PC-3 (cell line): ENCODE measurements around the gene HDAC4. TPM values are rescaled to one million over a fixed set of nuclear protein-coding genes. Genes with fewer than 3 reads are reported as not detected.

ENCODE experiments used
- ATAC-seq: fragments of 200-7000 bp; cut with Tn5 transposase; 2 replicates; pipeline ENCODE4 v1.9.1; 2020; ENCODE audit warnings: mild to moderate bottlenecking, moderate library complexity
- BruUV-seq: library from RNA; stranded (reverse); fragments of 400-500 nt; replicated peaks from 2 replicates; lab custom pipeline; 2021; lab: Mats Ljungman, UMichigan
- CTCF ChIA-PET: fragments of 300-600 bp; sonication (Branson Sonifier 250); formaldehyde crosslinking; loops from one replicate; lab custom pipeline; 2022; ENCODE audit warnings: antibody characterized with exemption; lab: Charles Lee
- POLR2A ChIA-PET: fragments of 300-600 bp; sonication (Branson Sonifier 250); formaldehyde crosslinking; loops from one replicate; lab custom pipeline; 2022; ENCODE audit warnings: antibody characterized with exemption; ENCODE audit not compliant: unreplicated experiment; lab: Charles Lee
- DNase-seq: peaks from one replicate; pipeline ENCODE4 v3.0.0-alpha.2; 2015
- H2AFZ ChIP-seq: fragments of 300-600 bp; sonication (generic); 2 replicates; pipeline ENCODE4 v1.6.0; 2016; ENCODE audit warnings: antibody characterized with exemption, low read length
- H3F3A ChIP-seq: fragments of 300-600 bp; sonication (generic); one replicate; pipeline ENCODE4 v1.6.0; 2017; ENCODE audit warnings: antibody characterized with exemption, low read length, control low read depth, mild to moderate bottlenecking; ENCODE audit not compliant: unreplicated experiment
- H3K27ac ChIP-seq: fragments of 300-600 bp; sonication (generic); 2 replicates; pipeline ENCODE4 v1.5.1; 2016; ENCODE audit warnings: mild to moderate bottlenecking, low read length
- H3K27me3 ChIP-seq: fragments of 300-600 bp; sonication (generic); 2 replicates; pipeline ENCODE4 v1.6.1; 2016; ENCODE audit warnings: low read length, mixed read lengths
- H3K36me3 ChIP-seq: fragments of 300-600 bp; sonication (generic); 2 replicates; pipeline ENCODE4 v1.6.1; 2016; ENCODE audit warnings: low read depth, mixed run types, low read length, mixed read lengths
- H3K4me1 ChIP-seq: fragments of 300-600 bp; sonication (generic); 2 replicates; pipeline ENCODE4 v1.5.1; 2016; ENCODE audit warnings: low read length; ENCODE audit not compliant: insufficient read depth
- H3K4me2 ChIP-seq: fragments of 300-600 bp; sonication (generic); 2 replicates; pipeline ENCODE4 v1.6.0; 2016; ENCODE audit warnings: low read length
- H3K4me3 ChIP-seq: fragments of 300-600 bp; sonication (generic); 2 replicates; pipeline ENCODE4 v1.5.1; 2016; ENCODE audit warnings: mild to moderate bottlenecking, low read length, mixed read lengths
- H3K79me2 ChIP-seq: fragments of 300-600 bp; sonication (generic); 2 replicates; pipeline ENCODE4 v1.6.1; 2017; ENCODE audit warnings: low read length, mixed read lengths
- H3K9ac ChIP-seq: fragments of 300-600 bp; sonication (generic); 2 replicates; pipeline ENCODE4 v1.6.0; 2016; ENCODE audit warnings: mild to moderate bottlenecking, low read length
- H3K9me2 ChIP-seq: fragments of 300-600 bp; sonication (generic); replicated peaks from 2 replicates; pipeline ENCODE4 v1.6.1; 2016; ENCODE audit warnings: mixed run types, low read length, mixed read lengths
- H3K9me3 ChIP-seq: fragments of 300-600 bp; sonication (generic); 2 replicates; pipeline ENCODE4 v1.6.1; 2016; ENCODE audit warnings: low read length, mixed read lengths
- H4K20me1 ChIP-seq: fragments of 300-600 bp; sonication (generic); 2 replicates; pipeline ENCODE4 v1.6.1; 2016; ENCODE audit warnings: low read length, mixed read lengths
- EZH2 ChIP-seq: fragments of 300-600 bp; sonication (generic); IDR thresholded peaks from one replicate; pipeline ENCODE4 v1.6.1; 2017; ENCODE audit warnings: antibody characterized with exemption, mild to moderate bottlenecking, low read length; ENCODE audit not compliant: unreplicated experiment
- EZH2phosphoT487 ChIP-seq: fragments of 300-600 bp; sonication (generic); IDR thresholded peaks from 2 replicates; pipeline ENCODE4 v1.6.1; 2018; ENCODE audit warnings: mild to moderate bottlenecking, antibody characterized with exemption, low read length, borderline replicate concordance
- intact Hi-C: fragments of 100-400 bp; cut with micrococcal nuclease; formaldehyde crosslinking; loops from 2 replicates; pipeline ENCODE4 v1.9.0; 2023
- total RNA-seq: library from RNA; depleted of rRNA; stranded (reverse); fragments of >200 nt; gene quantifications from 2 replicates; pipeline ENCODE4 v1.2.3, GENCODE V29; 2014
- TF ChIP-seq, protein P1 (sequence below): fragments of 300-600 bp; sonication (generic); conservative IDR thresholded peaks from 2 replicates; pipeline ENCODE4 v1.5.1; 2017; ENCODE audit warnings: antibody characterized with exemption, low read depth, mild to moderate bottlenecking, low read length

HDAC4 gene
- total RNA-seq, 1 experiment from 2014 or later = 8.5 TPM

DNA sequence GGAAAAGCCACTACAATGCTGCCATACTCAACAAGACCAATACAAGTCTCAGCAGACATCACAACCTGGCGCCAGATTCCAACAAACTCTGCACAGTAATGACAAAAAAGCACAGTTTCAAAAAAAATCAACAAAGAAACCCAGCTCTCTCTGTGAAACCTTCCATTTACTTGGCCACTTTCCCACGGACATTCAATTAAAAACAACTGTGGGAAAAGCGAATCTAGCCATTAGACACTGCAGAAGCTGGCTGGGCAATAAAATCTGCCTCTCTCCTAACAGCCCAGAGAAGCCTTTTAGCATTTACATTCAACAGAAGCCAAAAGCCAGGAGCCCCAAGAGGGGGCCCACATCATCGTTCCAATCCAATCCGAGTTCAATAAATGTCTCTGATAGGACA lies 128.9 kb downstream of the HDAC4 start:
- intact Hi-C loops = no loop called here
- H3K79me2 ChIP-seq = peaks cover 47% of the 10 kb centered on the region
- POLR2A ChIA-PET = no interaction called here

DNA sequence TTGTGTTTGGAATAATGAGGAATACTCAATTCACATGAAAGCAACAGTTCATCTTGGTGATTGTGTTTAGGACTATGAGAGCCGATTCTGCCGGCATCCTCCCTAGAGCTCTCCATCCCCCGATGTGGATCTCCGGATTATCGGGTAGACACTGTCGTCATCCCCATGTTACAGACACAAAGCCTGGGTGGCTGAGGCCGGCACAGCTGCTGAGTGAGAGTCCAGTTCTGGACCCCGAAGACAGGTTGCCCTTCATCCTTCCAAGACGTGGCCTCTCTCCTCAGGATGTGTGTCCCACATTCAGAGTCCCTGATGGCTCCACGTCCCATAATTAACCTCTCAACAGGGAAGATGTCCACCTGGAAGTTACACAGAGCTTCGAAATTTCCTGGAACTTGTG lies 129.3 kb downstream of the HDAC4 start:
- peaks cover 44% of the 10 kb centered on the region for H3K4me1 ChIP-seq
- TF ChIP-seq EZH2phosphoT487 (no peak), EZH2 (no peak)
- TF ChIP-seq, protein P1, sequence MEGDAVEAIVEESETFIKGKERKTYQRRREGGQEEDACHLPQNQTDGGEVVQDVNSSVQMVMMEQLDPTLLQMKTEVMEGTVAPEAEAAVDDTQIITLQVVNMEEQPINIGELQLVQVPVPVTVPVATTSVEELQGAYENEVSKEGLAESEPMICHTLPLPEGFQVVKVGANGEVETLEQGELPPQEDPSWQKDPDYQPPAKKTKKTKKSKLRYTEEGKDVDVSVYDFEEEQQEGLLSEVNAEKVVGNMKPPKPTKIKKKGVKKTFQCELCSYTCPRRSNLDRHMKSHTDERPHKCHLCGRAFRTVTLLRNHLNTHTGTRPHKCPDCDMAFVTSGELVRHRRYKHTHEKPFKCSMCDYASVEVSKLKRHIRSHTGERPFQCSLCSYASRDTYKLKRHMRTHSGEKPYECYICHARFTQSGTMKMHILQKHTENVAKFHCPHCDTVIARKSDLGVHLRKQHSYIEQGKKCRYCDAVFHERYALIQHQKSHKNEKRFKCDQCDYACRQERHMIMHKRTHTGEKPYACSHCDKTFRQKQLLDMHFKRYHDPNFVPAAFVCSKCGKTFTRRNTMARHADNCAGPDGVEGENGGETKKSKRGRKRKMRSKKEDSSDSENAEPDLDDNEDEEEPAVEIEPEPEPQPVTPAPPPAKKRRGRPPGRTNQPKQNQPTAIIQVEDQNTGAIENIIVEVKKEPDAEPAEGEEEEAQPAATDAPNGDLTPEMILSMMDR = no peak
- H3K4me2 ChIP-seq = no peak overlapping the region
- H3K9ac ChIP-seq = no peak overlapping the region
- H3F3A ChIP-seq = no peaks in the 10 kb centered on the region
- H2AFZ ChIP-seq = no peak overlapping the region
- no peak overlapping the region for H3K4me3 ChIP-seq
- ATAC-seq (no peak), DNase-seq (no peak)
- intact Hi-C loops = no loop called here
- no peaks in the 10 kb centered on the region for H3K9me2 ChIP-seq
- peaks cover 49% of the 10 kb centered on the region for H3K79me2 ChIP-seq
- no peaks in the 10 kb centered on the region for H3K27me3 ChIP-seq
- H3K36me3 ChIP-seq = no peaks in the 10 kb centered on the region
- no peak overlapping the region for H3K27ac ChIP-seq
- H4K20me1 ChIP-seq = peaks cover 5% of the 10 kb centered on the region; the same call in 1 of the 2 replicates
- ChIA-PET CTCF (no interaction called here), POLR2A (no interaction called here)
- no TSS peak for BruUV-seq
- H3K9me3 ChIP-seq = no peaks in the 10 kb centered on the region

More for the DNA sequence above, 128.9 kb downstream of the HDAC4 start:
- ATAC-seq = no peak
- Histone ChIP-seq H3K27me3 (no peaks in the 10 kb centered on the region), H3F3A (no peaks in the 10 kb centered on the region), H3K4me1 (peaks cover 42% of the 10 kb centered on the region), H3K4me2 (no peak overlapping the region), H3K27ac (no peak overlapping the region), H3K9me3 (no peaks in the 10 kb centered on the region), H3K36me3 (no peaks in the 10 kb centered on the region), H4K20me1 (peaks cover 4% of the 10 kb centered on the region; the same call in 1 of the 2 replicates), H3K4me3 (no peak overlapping the region), H3K9ac (no peak overlapping the region), H2AFZ (no peak overlapping the region), H3K9me2 (no peaks in the 10 kb centered on the region)
- DNase-seq = no peak
- TF ChIP-seq EZH2phosphoT487 = no peak
- no peak for TF ChIP-seq EZH2
- TF ChIP-seq, protein P1 = no peak
- CTCF ChIA-PET = no interaction called here
- BruUV-seq = no TSS peak

DNA sequence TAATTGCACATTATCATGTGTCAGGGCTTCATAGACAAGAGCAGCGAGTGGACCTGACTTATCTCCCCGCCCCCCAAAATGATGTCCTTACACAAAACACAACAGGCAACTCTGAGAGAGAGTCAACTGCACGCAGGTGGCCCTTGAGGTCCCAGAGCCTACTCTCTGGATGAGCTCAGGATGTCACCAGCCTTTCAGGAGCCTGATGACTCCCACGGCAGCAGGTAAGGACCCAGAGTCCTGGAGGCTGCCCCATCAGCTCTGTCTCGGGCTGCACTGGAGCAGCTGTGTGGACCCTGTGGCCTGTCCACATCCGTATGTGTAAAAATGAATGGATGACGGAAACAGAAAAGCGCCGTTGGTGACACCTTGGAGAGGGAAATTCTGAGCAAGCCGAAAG lies 130.9 kb downstream of the HDAC4 start:
- DNase-seq (no peak), ATAC-seq (no peak)
- Histone ChIP-seq H3K4me1 (peaks cover 44% of the 10 kb centered on the region), H3K27me3 (no peaks in the 10 kb centered on the region), H3K9me2 (no peaks in the 10 kb centered on the region), H3K9me3 (no peaks in the 10 kb centered on the region), H3F3A (no peaks in the 10 kb centered on the region), H3K27ac (no peak overlapping the region), H3K4me3 (no peak overlapping the region), H3K4me2 (no peak overlapping the region), H3K79me2 (peaks cover 53% of the 10 kb centered on the region), H3K36me3 (no peaks in the 10 kb centered on the region), H3K9ac (no peak overlapping the region), H2AFZ (no peak overlapping the region), H4K20me1 (peaks cover 8% of the 10 kb centered on the region; the same call in 1 of the 2 replicates)
- no TSS peak for BruUV-seq
- CTCF ChIA-PET = no interaction called here
- POLR2A ChIA-PET = no interaction called here
- intact Hi-C loops = loop anchor here (5.0 kb wide), 1 partner anchor 127 kb away; no protein-coding TSS in a partner anchor
- no peak for TF ChIP-seq EZH2
- no peak for TF ChIP-seq EZH2phosphoT487
- TF ChIP-seq, protein P1 = no peak
